Measurements from ENCODE around the gene RNF213. TPM values are rescaled to one million over a fixed set of nuclear protein-coding genes. Genes with fewer than 3 reads are reported as not detected.

RNF213 gene
- total and polyA plus RNA-seq, 10 of the 15 experiments (the other 5 are each of a cell fraction or from before 2014, with no cell fraction given): 18.6 to 145 (median 65.8) TPM

GRCh38 chr17:80347536-80347935 lies 86.9 kb downstream of the RNF213 start (continued):
- TF ChIP-seq ZNF687 (IDR thresholded peaks at IDR 0.05): no peak

- Histone ChIP-seq H3K27ac (ENCODE audit: control insufficient read depth, insufficient read depth) (no peak overlapping the region), H3K79me2 (ENCODE audit: control insufficient read depth, insufficient read depth, low read length) (no peaks in the 10 kb centered on the region), H2AFZ (ENCODE audit: control insufficient read depth, low read depth, low read length) (no peak overlapping the region), H3K4me2 (ENCODE audit: control insufficient read depth, insufficient read depth) (no peak overlapping the region), H3K4me3 (no peak overlapping the region), H3K27me3 (replicated peaks in 1 of 2; ENCODE audit: control insufficient read depth in 2 of 2, insufficient read depth in 2 of 2, low read length in 1 of 2) (no peaks in the 10 kb centered on the region), H3K4me1 (ENCODE audit: control insufficient read depth, insufficient read depth, low read length) (no peaks in the 10 kb centered on the region), H3K9ac (ENCODE audit: control insufficient read depth, insufficient read depth, low read length) (no peak overlapping the region), H4K20me1 (ENCODE audit: control insufficient read depth, insufficient read depth) (no peaks in the 10 kb centered on the region), H3K36me3 (ENCODE audit: control insufficient read depth in 2 of 2, insufficient read depth in 2 of 2, low read length in 1 of 2) (peaks cover 54 to 67% of the 10 kb centered on the region in 2 experiments), H3K9me3 (replicated peaks; ENCODE audit: control insufficient read depth, insufficient read depth, low read length) (no peaks in the 10 kb centered on the region)
- in situ Hi-C loops (cut with MboI) (no loop called here), intact Hi-C loops (cut with micrococcal nuclease; ENCODE audit: unreplicated experiment) (no loop called here)
- POLR2A ChIA-PET: no interaction called here
- DNase-seq (ENCODE audit: low read depth, low spot score) (no peak), ATAC-seq (no peak), FAIRE-seq (no peak)
- 98% methylated on average over 22 of the region's 24 CpGs for WGBS (ENCODE audit: insufficient coverage, insufficient replicate concordance, low lambda C conversion rate, missing lambda C conversion rate)
- TF ChIP-seq CREM (IDR thresholded peaks at IDR 0.05; ENCODE audit: low read depth) (no peak), PBX3 (IDR thresholded peaks at IDR 0.05; ENCODE audit: insufficient replicate concordance, low read depth, low read length) (no peak)
- BruUV-seq (replicated peaks): no TSS peak
- SMC1A ChIA-PET (ENCODE audit: uncharacterized antibody, unreplicated experiment): no interaction called here
- CTCF ChIA-PET: no interaction called here
- RAD21 ChIA-PET (ENCODE audit: unreplicated experiment): no interaction called here
These were observed 87.3 kb downstream of the RNF213 start for GRCh38 chr17:80347948-80348351.

All from GM12878 (cell line).